NCI-H2081 (cell line): ENCODE data around the gene PLPP6.

Source experiments
- DNase-seq, 2 experiments: peaks; one replicate each; lab custom pipeline; 2025; lab: John Stamatoyannopoulos, UW

Gene PLPP6

GRCh38 chr9:4700091-4700490 lies 38.0 kb downstream of the PLPP6 start:
- DNase-seq: no peak

DNA sequence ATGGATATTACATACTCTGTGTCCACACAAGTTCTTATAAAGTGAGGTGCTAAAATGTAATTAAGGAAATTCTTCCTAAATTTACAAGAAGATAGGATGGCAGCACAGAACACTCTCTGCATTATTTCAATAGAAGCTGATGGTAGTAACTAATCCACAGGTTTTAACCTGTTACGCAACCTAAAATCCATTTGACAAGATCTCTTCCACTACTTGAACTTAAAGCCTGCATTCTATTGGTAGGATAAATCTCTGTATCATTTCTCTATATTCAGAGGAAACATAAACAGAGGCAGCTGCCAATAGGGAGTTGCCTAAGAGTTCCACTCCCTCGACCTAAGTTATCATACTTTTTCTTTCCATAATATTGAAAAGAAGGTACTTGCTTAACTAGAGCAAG lies 38.8 kb downstream of the PLPP6 start:
- DNase-seq: no peak

- DNase-seq: no peak
These were observed 39.4 kb downstream of the PLPP6 start for GRCh38 chr9:4701526-4701925.

DNA sequence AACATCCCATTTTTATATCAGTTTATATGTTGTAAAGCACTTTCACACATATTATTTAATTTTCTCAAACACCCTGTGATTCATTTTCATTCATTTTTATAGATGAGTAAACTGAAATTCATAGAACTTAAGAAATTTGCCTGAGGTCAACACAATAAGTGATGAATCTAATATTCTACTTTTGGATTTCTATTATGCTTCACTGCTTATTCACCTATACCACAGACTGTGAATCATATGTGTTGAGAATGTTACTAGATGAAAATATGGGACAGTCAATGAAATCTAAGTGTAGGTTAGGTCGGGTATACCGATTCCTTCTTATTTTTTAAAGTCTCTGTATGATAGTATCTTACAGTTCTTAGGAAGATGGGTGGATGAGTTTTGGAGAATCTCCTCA lies 42.0 kb downstream of the PLPP6 start:
- DNase-seq: no peak

GRCh38 chr9:4706021-4706420 lies 43.9 kb downstream of the PLPP6 start:
- no peak for DNase-seq

DNA sequence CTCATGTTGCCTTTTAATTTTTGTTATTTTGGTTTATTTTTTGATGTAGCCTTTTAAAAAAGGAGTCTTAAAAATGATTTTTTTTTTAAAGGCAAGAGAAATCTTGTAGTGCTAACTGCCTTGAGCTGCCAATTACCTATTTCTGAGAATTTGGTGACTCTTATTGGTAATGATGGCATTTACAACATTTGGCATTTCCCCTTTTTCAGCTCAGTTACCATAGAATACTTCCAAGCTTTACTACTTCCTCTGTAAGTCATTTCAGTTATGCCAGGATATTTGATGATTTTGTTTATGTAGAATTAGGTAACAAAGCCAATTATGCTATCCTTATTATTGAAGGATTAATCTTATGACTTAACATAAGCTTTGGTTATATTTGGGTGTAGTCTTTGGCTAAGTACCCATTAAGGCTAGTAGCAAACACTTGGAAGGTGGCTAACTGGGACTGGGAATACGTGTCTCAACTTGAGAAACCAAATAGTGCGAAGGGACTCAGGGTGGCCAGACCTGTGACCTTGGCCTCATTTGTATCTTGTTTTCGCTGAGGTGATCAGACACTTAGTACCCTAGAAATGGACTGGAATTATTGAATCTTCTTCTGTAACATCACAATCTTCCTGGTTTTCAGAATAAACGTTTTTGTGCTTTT lies 45.0 kb downstream of the PLPP6 start:
- no peak for DNase-seq

DNA sequence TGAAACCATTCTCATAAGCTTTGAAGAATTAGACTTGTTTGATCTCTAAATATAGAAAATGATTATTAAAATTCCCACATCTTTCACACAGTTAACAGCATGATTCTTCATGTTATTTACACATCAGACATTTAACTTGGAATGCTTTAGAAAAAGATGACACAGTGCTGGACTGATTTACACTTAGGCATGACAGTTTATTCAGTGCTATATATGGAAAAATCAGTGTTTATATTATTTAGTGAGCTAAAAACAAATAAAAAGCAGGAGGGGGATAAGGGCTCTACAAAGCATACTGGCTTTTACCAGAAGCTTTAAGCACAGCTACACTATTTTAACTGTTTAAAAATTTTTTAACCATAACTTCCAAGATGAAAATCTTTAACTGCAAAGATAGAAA lies 47.3 kb downstream of the PLPP6 start:
- DNase-seq: no peak

GRCh38 chr9:4713849-4714248 lies 51.8 kb downstream of the PLPP6 start:
- no peak for DNase-seq

DNA sequence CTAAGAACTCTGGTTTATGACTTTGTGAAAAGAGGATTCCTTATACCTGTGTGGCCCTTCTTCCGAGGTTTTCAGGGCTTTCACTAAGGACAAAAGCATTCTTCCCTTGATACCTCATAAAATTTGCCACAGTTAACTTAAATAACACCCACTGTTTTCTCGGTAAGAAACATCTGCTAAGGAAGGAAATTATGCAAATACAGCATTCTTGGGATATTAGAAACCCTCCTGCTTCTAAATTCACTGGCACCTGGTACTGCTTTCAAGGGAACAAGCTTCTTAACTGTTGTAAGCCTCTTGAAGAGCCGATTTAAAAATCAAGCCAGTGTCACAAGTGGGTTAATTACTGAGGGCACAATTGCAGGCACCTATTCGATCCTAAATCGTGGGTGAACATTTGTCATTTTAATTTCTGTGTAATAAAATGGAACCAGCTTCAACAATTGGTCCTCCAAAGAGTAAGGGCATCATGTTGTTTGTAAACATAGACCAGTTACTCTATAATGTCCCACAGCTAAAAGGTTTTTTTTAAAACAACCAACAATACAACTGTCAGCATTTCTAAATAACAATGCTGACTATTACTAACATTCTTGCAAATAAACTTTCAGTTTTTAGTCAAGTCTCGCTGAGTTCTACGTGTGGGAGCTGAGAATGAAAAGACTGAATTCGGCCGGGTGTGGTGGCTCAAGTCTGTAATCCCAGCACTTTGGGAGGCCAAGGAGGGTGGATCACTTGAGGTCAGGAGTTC lies 52.3 kb downstream of the PLPP6 start:
- no peak for DNase-seq
